Endothelial cell of umbilical vein (primary cell): ENCODE data around the gene PRKG1.

Experiments
- EZH2 ChIP-seq: IDR thresholded peaks from 2 replicates; pipeline ENCODE4 v1.6.1; 2012; ENCODE audit warnings: borderline replicate concordance, low read depth, mild to moderate bottlenecking, moderate library complexity, low read length, inconsistent platforms; ENCODE audit not compliant: severe bottlenecking
- FOS ChIP-seq: IDR thresholded peaks from 2 replicates; pipeline ENCODE4 v1.6.1; 2011; ENCODE audit warnings: mild to moderate bottlenecking, low read length, moderate library complexity, borderline replicate concordance; ENCODE audit not compliant: insufficient read depth
- GATA2 ChIP-seq: IDR thresholded peaks from 2 replicates; pipeline ENCODE4 v1.7.0; 2011; ENCODE audit warnings: low read depth, mild to moderate bottlenecking, moderate library complexity, mixed read lengths, low read length; ENCODE audit not compliant: insufficient read length, insufficient read depth
- JUN ChIP-seq: IDR thresholded peaks from 2 replicates; pipeline ENCODE4 v1.6.1; 2011; ENCODE audit warnings: borderline replicate concordance, low read depth; ENCODE audit not compliant: insufficient read length, insufficient read depth
- MYC ChIP-seq: IDR thresholded peaks from one replicate; pipeline ENCODE4 v1.6.1; 2011; ENCODE audit warnings: mild to moderate bottlenecking, low read depth, low read length
- POLR2A ChIP-seq: IDR thresholded peaks from 2 replicates; pipeline ENCODE4 v1.6.1; 2012; ENCODE audit warnings: low read depth, mild to moderate bottlenecking, control low read depth, low read length
- POLR2AphosphoS5 ChIP-seq: IDR thresholded peaks from 2 replicates; pipeline ENCODE4 v1.6.1; 2012; ENCODE audit warnings: low read depth, mild to moderate bottlenecking, control low read depth, low read length, moderate library complexity; ENCODE audit not compliant: insufficient read depth
- TF ChIP-seq, protein P1 (sequence below), 2 donors: IDR thresholded peaks; 1 replicate in 1 of 2; 2 replicates in 1 of 2; pipeline ENCODE4 v1.5.1; 2011; ENCODE audit warnings: low read length in 2 of 2, mild to moderate bottlenecking in 2 of 2, moderate library complexity in 2 of 2, control low read depth in 1 of 2, inconsistent platforms in 1 of 2, low read depth in 1 of 2; ENCODE audit not compliant: insufficient read depth in 1 of 2; ENCODE audit errors: extremely low read depth in 1 of 2
- TF ChIP-seq, protein P2 (sequence below): IDR thresholded peaks from 2 replicates; pipeline ENCODE4 v1.6.1; 2011; ENCODE audit not compliant: insufficient read depth, insufficient read length

- TF ChIP-seq, protein P1, sequence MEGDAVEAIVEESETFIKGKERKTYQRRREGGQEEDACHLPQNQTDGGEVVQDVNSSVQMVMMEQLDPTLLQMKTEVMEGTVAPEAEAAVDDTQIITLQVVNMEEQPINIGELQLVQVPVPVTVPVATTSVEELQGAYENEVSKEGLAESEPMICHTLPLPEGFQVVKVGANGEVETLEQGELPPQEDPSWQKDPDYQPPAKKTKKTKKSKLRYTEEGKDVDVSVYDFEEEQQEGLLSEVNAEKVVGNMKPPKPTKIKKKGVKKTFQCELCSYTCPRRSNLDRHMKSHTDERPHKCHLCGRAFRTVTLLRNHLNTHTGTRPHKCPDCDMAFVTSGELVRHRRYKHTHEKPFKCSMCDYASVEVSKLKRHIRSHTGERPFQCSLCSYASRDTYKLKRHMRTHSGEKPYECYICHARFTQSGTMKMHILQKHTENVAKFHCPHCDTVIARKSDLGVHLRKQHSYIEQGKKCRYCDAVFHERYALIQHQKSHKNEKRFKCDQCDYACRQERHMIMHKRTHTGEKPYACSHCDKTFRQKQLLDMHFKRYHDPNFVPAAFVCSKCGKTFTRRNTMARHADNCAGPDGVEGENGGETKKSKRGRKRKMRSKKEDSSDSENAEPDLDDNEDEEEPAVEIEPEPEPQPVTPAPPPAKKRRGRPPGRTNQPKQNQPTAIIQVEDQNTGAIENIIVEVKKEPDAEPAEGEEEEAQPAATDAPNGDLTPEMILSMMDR (IDR thresholded peaks at IDR 0.05; ENCODE audit: extremely low read depth in 1 of 2, insufficient read depth in 1 of 2, low read depth in 1 of 2, low read length in 2 of 2) = no peak
- TF ChIP-seq FOS (no peak), EZH2 (no peak), POLR2A (no peak), POLR2AphosphoS5 (no peak), JUN (no peak), MYC (no peak), GATA2 (no peak)
- TF ChIP-seq, protein P2, sequence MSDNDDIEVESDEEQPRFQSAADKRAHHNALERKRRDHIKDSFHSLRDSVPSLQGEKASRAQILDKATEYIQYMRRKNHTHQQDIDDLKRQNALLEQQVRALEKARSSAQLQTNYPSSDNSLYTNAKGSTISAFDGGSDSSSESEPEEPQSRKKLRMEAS = no peak
Observed at GRCh38 chr10:51031950-51032349, 42.3 kb upstream of the PRKG1 start.
